HG03025 (cell line): ENCODE measurements around the gene MYO5C.
A peak's percentile ranks its signal among the peaks of the same experiment; 100 is the strongest.

Source experiments
- ATAC-seq: cut with Tn5 transposase; IDR thresholded peaks from one replicate; pipeline ENCODE4 v1.9.1; 2021; ENCODE audit warnings: mild to moderate bottlenecking, moderate library complexity; ENCODE audit not compliant: unreplicated experiment, low FRiP score

The MYO5C gene

GRCh38 chr15:52218371-52218770, 77.2 kb downstream of the MYO5C start:
- no peak for ATAC-seq

GRCh38 chr15:52217186-52217585, 78.4 kb downstream of the MYO5C start:
- no peak for ATAC-seq

- ATAC-seq = no peak
These were observed 81.1 kb downstream of the MYO5C start for GRCh38 chr15:52214553-52214952.

- no peak for ATAC-seq
These were observed 82.4 kb downstream of the MYO5C start for GRCh38 chr15:52213206-52213605.

- peak; percentile 72 for ATAC-seq
These were observed 87.2 kb downstream of the MYO5C start for GRCh38 chr15:52208306-52208946.

GRCh38 chr15:52207191-52207590, 88.4 kb downstream of the MYO5C start:
- ATAC-seq = no peak

GRCh38 chr15:52206446-52206845, 89.2 kb downstream of the MYO5C start:
- ATAC-seq = no peak

- ATAC-seq = no peak
These were observed 90.9 kb downstream of the MYO5C start for GRCh38 chr15:52204657-52205056.

- ATAC-seq = no peak
These were observed 94.7 kb downstream of the MYO5C start for GRCh38 chr15:52200831-52201365.

GRCh38 chr15:52199271-52199670, 96.3 kb downstream of the MYO5C start:
- ATAC-seq = no peak

GRCh38 chr15:52196891-52197290, 98.7 kb downstream of the MYO5C start:
- ATAC-seq = no peak

- no peak for ATAC-seq
These were observed 101.8 kb downstream of the MYO5C start for GRCh38 chr15:52193791-52194190.

GRCh38 chr15:52193321-52193720, 102.3 kb downstream of the MYO5C start:
- no peak for ATAC-seq

- no peak for ATAC-seq
These were observed 104.4 kb downstream of the MYO5C start, which contains the start of gene GNB5 for GRCh38 chr15:52191207-52191606. Gene GNB5 (minus strand): TSS chr15:52191392. CDS start chr15:52184676, 6,716 bp downstream.

GRCh38 chr15:52186651-52187486, 108.7 kb downstream of the MYO5C start:
- ATAC-seq = no peak

GRCh38 chr15:52185151-52185561, 110.4 kb downstream of the MYO5C start:
- no peak for ATAC-seq

- no peak for ATAC-seq
These were observed 110.9 kb downstream of the MYO5C start for GRCh38 chr15:52184721-52185120.

GRCh38 chr15:52183562-52184173, 111.9 kb downstream of the MYO5C start:
- ATAC-seq = no peak

GRCh38 chr15:52181938-52182780, 113.4 kb downstream of the MYO5C start:
- no peak for ATAC-seq

GRCh38 chr15:52180851-52181450, 114.7 kb downstream of the MYO5C start:
- ATAC-seq = no peak
